ENCODE results near the gene CDC42EP4. TPM values are rescaled to one million over a fixed set of nuclear protein-coding genes. Genes with fewer than 3 reads are reported as not detected.

CDC42EP4 gene
- total RNA-seq, 4 donors from 2014 or later, result 33.0 to 94.6 (median 69.7) TPM

DNA sequence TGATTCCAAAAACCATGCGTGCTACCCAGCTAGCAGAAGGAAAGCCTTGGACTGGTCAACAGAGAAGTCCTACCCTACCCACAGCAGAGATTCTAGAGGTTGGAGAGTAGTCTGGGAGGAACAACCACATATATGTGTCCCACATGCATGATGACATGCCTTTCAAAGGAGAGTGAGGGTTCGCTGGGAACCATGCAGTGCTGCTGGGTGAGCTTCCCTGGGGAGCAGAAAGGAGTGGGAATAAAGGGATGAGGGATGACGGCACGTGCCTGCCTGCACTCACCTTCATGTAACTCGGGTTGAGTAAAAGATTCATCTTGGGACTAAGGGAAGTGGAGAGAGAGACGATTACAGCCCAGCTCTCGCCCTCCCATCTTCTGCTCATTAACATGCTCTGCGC, 59.9 kb downstream of the CDC42EP4 start:
- H3K4me3 ChIP-seq (ENCODE audit: low read depth, poor library complexity, severe bottlenecking), result no peak overlapping the region
- DNase-seq (ENCODE audit: low spot score in 2 of 2), result peak in 1 of 2 donors; percentile 75
- TF ChIP-seq POLR2A (IDR thresholded peaks at IDR 0.05), result no peak
- TF ChIP-seq, protein P1, sequence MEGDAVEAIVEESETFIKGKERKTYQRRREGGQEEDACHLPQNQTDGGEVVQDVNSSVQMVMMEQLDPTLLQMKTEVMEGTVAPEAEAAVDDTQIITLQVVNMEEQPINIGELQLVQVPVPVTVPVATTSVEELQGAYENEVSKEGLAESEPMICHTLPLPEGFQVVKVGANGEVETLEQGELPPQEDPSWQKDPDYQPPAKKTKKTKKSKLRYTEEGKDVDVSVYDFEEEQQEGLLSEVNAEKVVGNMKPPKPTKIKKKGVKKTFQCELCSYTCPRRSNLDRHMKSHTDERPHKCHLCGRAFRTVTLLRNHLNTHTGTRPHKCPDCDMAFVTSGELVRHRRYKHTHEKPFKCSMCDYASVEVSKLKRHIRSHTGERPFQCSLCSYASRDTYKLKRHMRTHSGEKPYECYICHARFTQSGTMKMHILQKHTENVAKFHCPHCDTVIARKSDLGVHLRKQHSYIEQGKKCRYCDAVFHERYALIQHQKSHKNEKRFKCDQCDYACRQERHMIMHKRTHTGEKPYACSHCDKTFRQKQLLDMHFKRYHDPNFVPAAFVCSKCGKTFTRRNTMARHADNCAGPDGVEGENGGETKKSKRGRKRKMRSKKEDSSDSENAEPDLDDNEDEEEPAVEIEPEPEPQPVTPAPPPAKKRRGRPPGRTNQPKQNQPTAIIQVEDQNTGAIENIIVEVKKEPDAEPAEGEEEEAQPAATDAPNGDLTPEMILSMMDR (IDR thresholded peaks at IDR 0.05), result no peak
- 77 to 82% methylated on average over 8 of the region's 8 CpGs for WGBS, 2 donors
- intact Hi-C loops (cut with DNase I; ENCODE audit: low total_unique reads), result no loop called here

DNA sequence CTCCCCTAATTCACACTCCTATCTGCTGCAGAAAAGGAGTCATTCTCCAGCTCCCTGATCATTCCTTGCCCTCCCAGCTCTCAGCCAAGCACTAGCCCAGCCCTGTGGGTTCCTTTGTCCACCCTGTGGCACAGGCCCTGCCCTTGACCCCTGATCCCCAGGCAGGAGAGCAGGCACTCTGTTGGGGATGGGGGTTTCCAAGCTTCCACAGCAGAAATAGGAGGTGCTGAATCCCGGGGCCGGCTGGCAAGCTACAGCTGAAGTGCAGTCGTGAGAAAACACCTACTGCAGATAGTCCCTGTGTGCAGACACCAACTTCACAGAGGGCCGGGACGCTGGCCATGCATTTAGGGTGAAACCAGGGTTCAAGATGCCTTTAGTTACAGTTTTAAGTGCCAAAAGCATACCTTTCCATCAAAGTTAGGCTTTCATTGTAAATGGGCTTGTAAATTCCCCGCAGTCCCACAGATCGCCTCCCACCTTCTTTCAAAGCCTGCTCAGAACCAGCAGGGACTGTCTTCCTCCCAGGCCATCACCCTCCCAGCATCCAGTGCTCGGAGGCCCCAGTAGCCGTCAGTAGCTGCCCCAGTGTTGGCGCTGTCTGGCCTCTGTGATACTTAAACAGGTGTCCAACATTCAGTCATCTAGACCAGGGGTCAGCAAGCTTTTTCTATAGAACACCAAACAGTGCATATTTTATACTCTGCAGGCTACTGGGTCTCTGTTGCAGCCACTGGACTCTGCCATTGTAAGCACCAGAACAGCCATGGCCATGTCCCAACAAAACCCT, 60.8 kb downstream of the CDC42EP4 start:
- DNase-seq (ENCODE audit: low spot score in 2 of 2), result peak in 1 of 2 donors; percentile 58
- intact Hi-C loops (cut with DNase I; ENCODE audit: low total_unique reads), result no loop called here
- no peak overlapping the region for H3K4me3 ChIP-seq (ENCODE audit: low read depth, poor library complexity, severe bottlenecking)
- 68 to 76% methylated on average over 10 of the region's 10 CpGs for WGBS, 2 donors
- TF ChIP-seq POLR2A (IDR thresholded peaks at IDR 0.05), result no peak
- TF ChIP-seq, protein P1 (IDR thresholded peaks at IDR 0.05), result no peak

DNA sequence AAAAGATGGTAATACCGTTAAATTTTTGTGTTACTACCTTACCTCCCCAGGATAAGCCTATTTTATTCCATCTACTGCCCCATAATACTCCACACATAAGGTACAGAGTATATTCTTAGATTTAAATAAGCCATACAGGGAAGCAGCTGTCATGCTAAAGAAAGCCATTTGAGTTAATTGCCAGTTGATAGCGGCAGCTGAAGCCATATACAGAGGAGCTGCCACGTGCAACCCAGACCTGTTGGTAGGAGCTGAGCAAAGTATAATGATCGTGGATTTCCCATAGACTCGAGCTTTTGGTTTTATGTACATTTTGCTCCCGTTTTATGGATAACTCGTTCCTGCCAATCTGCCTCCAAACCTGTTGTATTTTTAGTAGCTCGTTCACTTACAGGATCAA, 62.1 kb downstream of the CDC42EP4 start:
- TF ChIP-seq POLR2A (IDR thresholded peaks at IDR 0.05), result no peak
- TF ChIP-seq, protein P1 (IDR thresholded peaks at IDR 0.05), result no peak
- H3K4me3 ChIP-seq (ENCODE audit: low read depth, poor library complexity, severe bottlenecking), result no peak overlapping the region
- DNase-seq (ENCODE audit: low spot score in 2 of 2), result no peak
- intact Hi-C loops (cut with DNase I; ENCODE audit: low total_unique reads), result no loop called here
- WGBS, 2 donors, result 74 to 78% methylated on average over 8 of the region's 8 CpGs

DNA sequence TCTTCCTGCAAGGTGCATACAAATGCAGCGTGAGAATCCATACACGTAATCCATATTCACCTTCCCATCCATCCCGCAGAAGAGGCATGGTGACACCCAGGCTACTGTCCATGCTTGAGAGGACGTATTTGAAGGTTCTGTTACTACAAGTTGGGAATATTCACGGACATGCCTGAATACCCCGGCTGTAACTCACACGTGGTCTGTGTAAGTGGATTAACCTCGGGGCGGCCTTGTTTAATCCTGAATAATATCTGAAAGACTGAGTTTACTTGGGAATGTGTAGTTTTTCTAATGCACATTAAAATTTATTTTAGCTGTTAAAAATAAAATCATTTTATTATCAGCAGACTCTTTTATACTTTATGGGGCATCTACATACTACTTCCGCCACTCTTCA, 63.3 kb downstream of the CDC42EP4 start:
- no peak for TF ChIP-seq POLR2A (IDR thresholded peaks at IDR 0.05)
- TF ChIP-seq, protein P1 (IDR thresholded peaks at IDR 0.05), result no peak
- intact Hi-C loops (cut with DNase I; ENCODE audit: low total_unique reads), result no loop called here
- 87 to 90% methylated on average over 10 of the region's 10 CpGs for WGBS, 2 donors
- no peak for DNase-seq (ENCODE audit: low spot score in 2 of 2)
- H3K4me3 ChIP-seq (ENCODE audit: low read depth, poor library complexity, severe bottlenecking), result no peak overlapping the region

DNA sequence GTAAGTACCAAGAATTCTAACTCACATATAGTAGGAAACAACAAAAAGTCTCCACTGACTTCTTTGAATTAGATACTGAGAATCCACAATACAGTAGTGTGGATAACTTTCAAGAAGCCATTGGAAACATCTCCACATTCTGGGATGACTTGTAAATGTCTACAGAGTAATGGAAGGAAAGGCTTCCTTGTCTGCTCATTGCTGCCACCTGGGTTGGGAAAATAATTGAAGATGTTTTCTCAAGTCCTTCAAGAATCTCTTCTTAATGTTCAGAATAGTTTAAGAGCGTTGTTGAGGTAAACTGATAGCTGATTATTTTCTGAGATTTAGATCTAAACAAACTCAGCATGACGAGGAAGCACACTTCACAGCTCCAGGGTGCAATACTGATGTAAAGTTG, 64.1 kb downstream of the CDC42EP4 start:
- no peak for DNase-seq (ENCODE audit: low spot score in 2 of 2)
- TF ChIP-seq POLR2A (IDR thresholded peaks at IDR 0.05), result no peak
- intact Hi-C loops (cut with DNase I; ENCODE audit: low total_unique reads), result no loop called here
- WGBS, 2 donors, result 84 to 89% methylated on average over 2 of the region's 2 CpGs
- no peak overlapping the region for H3K4me3 ChIP-seq (ENCODE audit: low read depth, poor library complexity, severe bottlenecking)

DNA sequence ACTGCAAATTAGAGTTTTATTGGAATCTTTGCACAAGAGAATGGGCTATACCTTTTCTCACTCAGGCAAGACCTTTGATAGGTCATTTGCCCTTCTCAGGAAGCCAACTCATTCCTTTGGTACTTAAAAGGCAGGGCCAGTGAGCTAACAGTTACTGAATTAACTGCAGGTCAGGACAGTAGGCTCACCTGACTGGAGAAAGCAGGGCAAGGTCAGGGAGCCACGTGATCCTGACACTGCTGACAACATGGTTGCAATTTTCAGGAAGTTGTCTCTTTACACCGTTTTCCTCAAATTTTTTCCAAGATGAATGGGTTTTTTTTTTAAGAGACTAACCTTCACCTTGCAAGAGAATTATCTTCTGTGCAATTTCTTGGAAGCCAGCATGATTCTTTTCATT, 71.2 kb downstream of the CDC42EP4 start:
- intact Hi-C loops (cut with DNase I; ENCODE audit: low total_unique reads), result no loop called here
- 78 to 83% methylated on average over 2 of the region's 2 CpGs for WGBS, 2 donors
- no peak overlapping the region for H3K4me3 ChIP-seq (ENCODE audit: low read depth, poor library complexity, severe bottlenecking)
- DNase-seq (ENCODE audit: low spot score in 2 of 2), result no peak
- no peak for TF ChIP-seq POLR2A (IDR thresholded peaks at IDR 0.05)
- TF ChIP-seq, protein P1 (IDR thresholded peaks at IDR 0.05), result no peak
